A549 (cell line): ENCODE measurements around the gene PI4KB. TPM values are rescaled to one million over a fixed set of nuclear protein-coding genes. Genes with fewer than 3 reads are reported as not detected.

ENCODE experiments used
- ATAC-seq, 2 experiments: fragments of 200-7000 bp in 1 of 2; fragments of >200 bp in 1 of 2; cut with Nextera tagmentation in 1 of 2; cut with Tn5 transposase in 1 of 2; 3 replicates each; pipeline versions ENCODE4 v1.8.0 to v1.9.1; 2018 to 2020; ENCODE audit warnings: mild to moderate bottlenecking in 1 of 2, moderate library complexity in 1 of 2
- CTCF ChIA-PET: fragments of 300-600 bp; sonication (Branson Sonifier 250); formaldehyde crosslinking; extraction: SDS; loops from one replicate; lab custom pipeline; 2021; ENCODE audit warnings: antibody characterized with exemption, inconsistent platforms; lab: Yijun Ruan, JAX
- POLR2A ChIA-PET: fragments of 350-600 bp; formaldehyde crosslinking; extraction: SDS; loops from one replicate; lab custom pipeline; 2021; ENCODE audit warnings: antibody characterized with exemption, inconsistent platforms; lab: Yijun Ruan, JAX
- DNase-seq, 2 experiments: peaks; one replicate each; pipeline versions ENCODE4 v3.0.0 to v3.0.0-alpha.2; 2011 to 2016; ENCODE audit warnings: low read depth in 1 of 2, low spot score in 1 of 2
- FAIRE-seq: peaks from 2 replicates; lab custom pipeline; 2011; peaks lifted over from hg19 to GRCh38; lab: Jason Lieb, UNC
- H3K27ac ChIP-seq, 2 experiments: fragments of >200 bp; sonication (Bioruptor Twin); formaldehyde crosslinking; 3 replicates each; pipeline ENCODE4 v1.5.1; 2016 to 2017
- H3K4me1 ChIP-seq: fragments of >200 bp; sonication (Bioruptor Twin); formaldehyde crosslinking; 3 replicates; pipeline ENCODE4 v1.6.1; 2016
- H3K4me2 ChIP-seq: fragments of >200 bp; sonication (Bioruptor Twin); formaldehyde crosslinking; 3 replicates; pipeline ENCODE4 v1.6.1; 2016
- H3K4me3 ChIP-seq: fragments of >200 bp; sonication (Bioruptor Twin); formaldehyde crosslinking; 3 replicates; pipeline ENCODE4 v1.5.1; 2016
- H3K9me3 ChIP-seq: fragments of >200 bp; sonication (Bioruptor Twin); formaldehyde crosslinking; 3 replicates; pipeline ENCODE4 v1.6.1; 2016
- ATOH8 ChIP-seq: fragments of 250-450 bp; sonication (Bioruptor Pico); IDR thresholded peaks from 2 replicates; pipeline ENCODE4 v1.5.0; 2020; ENCODE audit warnings: low read depth, mild to moderate bottlenecking, moderate library complexity
- BCL3 ChIP-seq: fragments of >200 bp; sonication (Bioruptor Twin); formaldehyde crosslinking; IDR thresholded peaks from 3 replicates; pipeline ENCODE4 v1.6.1; 2016
- CBX2 ChIP-seq: fragments of 200-600 bp; sonication (generic); IDR thresholded peaks from 2 replicates; pipeline ENCODE4 v1.6.1; 2016; ENCODE audit warnings: low read depth, mild to moderate bottlenecking, borderline replicate concordance
- CEBPB ChIP-seq, 2 experiments: fragments of >200 bp in 1 of 2; sonication (Bioruptor Twin) in 1 of 2; formaldehyde crosslinking in 1 of 2; IDR thresholded peaks; 2 replicates each; pipeline ENCODE4 v1.6.1; 2012 to 2016
- CHD2 ChIP-seq: fragments of 150-350 bp; IDR thresholded peaks from 2 replicates; pipeline ENCODE4 v1.6.1; 2014; ENCODE audit warnings: low read length; ENCODE audit not compliant: partially characterized antibody
- CHD4 ChIP-seq: fragments of 200-600 bp; sonication (generic); IDR thresholded peaks from 2 replicates; pipeline ENCODE4 v1.6.1; 2016; ENCODE audit warnings: antibody characterized with exemption, mild to moderate bottlenecking, borderline replicate concordance
- ELK1 ChIP-seq: fragments of 150-350 bp; IDR thresholded peaks from 2 replicates; pipeline ENCODE4 v1.6.1; 2014; ENCODE audit warnings: low read depth, mild to moderate bottlenecking, low read length
- EP300 ChIP-seq, 2 experiments: fragments of >200 bp; sonication (Bioruptor Twin); formaldehyde crosslinking; IDR thresholded peaks; 2 replicates in 1 of 2; 3 replicates in 1 of 2; pipeline ENCODE4 v1.6.1; 2016 to 2017
- ESRRA ChIP-seq: fragments of 150-350 bp; IDR thresholded peaks from 2 replicates; pipeline ENCODE4 v1.6.1; 2014; ENCODE audit warnings: mild to moderate bottlenecking, low read length, borderline replicate concordance
- FOSL2 ChIP-seq, 2 experiments: fragments of 450-650 bp in 1 of 2; fragments of >200 bp in 1 of 2; sonication (Bioruptor Twin) in 1 of 2; formaldehyde crosslinking; IDR thresholded peaks; 2 replicates each; pipeline versions ENCODE4 v1.5.0 to v1.6.1; 2016 to 2020; ENCODE audit warnings: mild to moderate bottlenecking in 1 of 2, moderate library complexity in 1 of 2
- GATA3 ChIP-seq: IDR thresholded peaks from 2 replicates; pipeline ENCODE4 v1.6.1; 2012; ENCODE audit warnings: borderline replicate concordance
- HDAC2 ChIP-seq: fragments of 200-600 bp; sonication (generic); IDR thresholded peaks from 2 replicates; pipeline ENCODE4 v1.6.1; 2016
- HES2 ChIP-seq: fragments of >200 bp; sonication (Bioruptor Twin); formaldehyde crosslinking; IDR thresholded peaks from 2 replicates; pipeline ENCODE4 v1.6.1; 2016
- HOXA7 ChIP-seq: fragments of 250-450 bp; sonication (Bioruptor Pico); IDR thresholded peaks from 2 replicates; pipeline ENCODE4 v1.5.0; 2020; ENCODE audit warnings: mild to moderate bottlenecking, moderate library complexity
- HOXB5 ChIP-seq: fragments of 250-450 bp; sonication (Bioruptor Pico); IDR thresholded peaks from 2 replicates; pipeline ENCODE4 v1.5.0; 2020; ENCODE audit warnings: mild to moderate bottlenecking, moderate library complexity
- JUN ChIP-seq, 2 experiments: fragments of >200 bp; sonication (Bioruptor Twin); formaldehyde crosslinking; IDR thresholded peaks; 2 replicates in 1 of 2; 3 replicates in 1 of 2; pipeline ENCODE4 v1.6.1; 2016 to 2017
- JUNB ChIP-seq: fragments of >200 bp; sonication (Bioruptor Twin); formaldehyde crosslinking; IDR thresholded peaks from 2 replicates; pipeline ENCODE4 v1.6.1; 2016
- KDM5A ChIP-seq: fragments of 200-600 bp; sonication (generic); IDR thresholded peaks from 2 replicates; pipeline ENCODE4 v1.6.1; 2016; ENCODE audit warnings: antibody characterized with exemption, mild to moderate bottlenecking
- MAX ChIP-seq: IDR thresholded peaks from 2 replicates; pipeline ENCODE4 v1.6.1; 2012
- MAZ ChIP-seq: fragments of 150-350 bp; IDR thresholded peaks from 2 replicates; pipeline ENCODE4 v1.6.1; 2014; ENCODE audit warnings: antibody characterized with exemption, low read depth, low read length, borderline replicate concordance
- MYC ChIP-seq: IDR thresholded peaks from 2 replicates; pipeline ENCODE4 v1.6.1; 2012; ENCODE audit warnings: mild to moderate bottlenecking, inconsistent platforms, low read length, improper control_type of control experiment, borderline replicate concordance
- NFE2L2 ChIP-seq: fragments of 150-350 bp; conservative IDR thresholded peaks from 2 replicates; pipeline ENCODE4 v1.6.1; 2014; ENCODE audit warnings: low read length
- NPAS2 ChIP-seq: fragments of 250-450 bp; sonication (Bioruptor Pico); IDR thresholded peaks from 2 replicates; pipeline ENCODE4 v1.8.0; 2022; ENCODE audit warnings: mild to moderate bottlenecking, moderate library complexity, borderline replicate concordance
- NR3C1 ChIP-seq: fragments of >200 bp; sonication (Bioruptor Twin); formaldehyde crosslinking; IDR thresholded peaks from 3 replicates; pipeline ENCODE4 v1.6.1; 2017
- PBX3 ChIP-seq: IDR thresholded peaks from 2 replicates; pipeline ENCODE4 v1.6.1; 2012
- POLR2A ChIP-seq: IDR thresholded peaks from 2 replicates; pipeline ENCODE4 v1.6.1; 2012; ENCODE audit warnings: mild to moderate bottlenecking, low read length
- RAD21 ChIP-seq, 2 experiments: fragments of >200 bp in 1 of 2; sonication (Bioruptor Twin) in 1 of 2; formaldehyde crosslinking in 1 of 2; IDR thresholded peaks in 1 of 2; conservative IDR thresholded peaks in 1 of 2; 2 replicates in 1 of 2; 3 replicates in 1 of 2; pipeline ENCODE4 v1.6.1; 2012 to 2018; ENCODE audit warnings: inconsistent platforms in 1 of 2
- RCOR1 ChIP-seq: fragments of 150-350 bp; IDR thresholded peaks from 2 replicates; pipeline ENCODE4 v1.6.1; 2014; ENCODE audit warnings: antibody characterized with exemption, low read length, low read depth
- RFX5 ChIP-seq: fragments of 450-650 bp; IDR thresholded peaks from 2 replicates; pipeline ENCODE4 v1.7.1; 2014; ENCODE audit warnings: antibody characterized with exemption, mild to moderate bottlenecking, moderate library complexity
- SMC3 ChIP-seq: fragments of >200 bp; sonication (Bioruptor Twin); formaldehyde crosslinking; IDR thresholded peaks from 3 replicates; pipeline ENCODE4 v1.6.1; 2018; ENCODE audit warnings: inconsistent platforms
- TP53 ChIP-seq: fragments of 250-450 bp; sonication (Bioruptor Pico); IDR thresholded peaks from 2 replicates; pipeline ENCODE4 v1.5.0; 2021; ENCODE audit warnings: mild to moderate bottlenecking, moderate library complexity
- ZC3H11A ChIP-seq: fragments of 450-650 bp; IDR thresholded peaks from 2 replicates; pipeline ENCODE4 v1.6.1; 2014; ENCODE audit warnings: antibody characterized with exemption, mild to moderate bottlenecking
- ZFP36 ChIP-seq: fragments of 450-650 bp; IDR thresholded peaks from 2 replicates; pipeline ENCODE4 v1.6.1; 2014; ENCODE audit warnings: borderline replicate concordance; ENCODE audit not compliant: partially characterized antibody
- WGBS: methylation state at CpG from one replicate; pipeline ENCODE4 v1.1.6; 2017; ENCODE audit errors: missing lambda C conversion rate; 5-methylcytosine and 5-hydroxymethylcytosine counted together
- polyA plus RNA-seq, 4 experiments: library from polyadenylated mRNA; depleted of rRNA in 3 of 4; stranded (reverse); fragments of >200 nt; fragmentation: RNase III in 1 of 4; extraction: RNeasy Plus Mini Kit Qiagen cat#74134 plus additional on column Dnase treatment in 1 of 4; gene quantifications; 2 replicates in 3 of 4; 3 replicates in 1 of 4; pipeline ENCODE4 v1.2.3, GENCODE V29; 2011 to 2017

Gene PI4KB
- polyA plus RNA-seq, 2 of the 4 experiments (the other 2 are of a cell fraction), result 26.8 to 34.4 TPM

GRCh38 chr1:151312411-151312810 is 14.8 kb downstream of the PI4KB start:
- peaks cover 44% of the 10 kb centered on the region for H3K4me1 ChIP-seq
- WGBS, result 89% methylated on average over 4 of the region's 4 CpGs
- POLR2A ChIA-PET, result interaction anchor here (1.6 kb wide), 1 partner anchor 31 kb away, joined by 3 read pairs; the partner anchor contains the start of gene ZNF687

GRCh38 chr1:151311589-151312331 is 15.5 kb downstream of the PI4KB start:
- peak overlapping the region; percentile 64 to 81 for H3K27ac ChIP-seq
- no peak for TF ChIP-seq CBX2
- 0 out of 3 replicates have a peak, but pooled peaks have one; percentile 47 for TF ChIP-seq BCL3
- TF ChIP-seq PBX3, result peak; percentile 90
- TF ChIP-seq CHD4, result no peak
- TF ChIP-seq NPAS2 (CRISPR knock-in tag), result no peak
- no peak for TF ChIP-seq CHD2
- TF ChIP-seq NR3C1, result no peak
- no peak for TF ChIP-seq HOXB5 (CRISPR knock-in tag)
- peak; percentile 91 to 97 for TF ChIP-seq CEBPB (IDR thresholded peaks at IDR 0.05)
- TF ChIP-seq MYC, result no peak; the same call in 1 of the 2 replicates
- no peak for TF ChIP-seq ATOH8 (CRISPR knock-in tag)
- TF ChIP-seq ESRRA, result no peak
- no peak for TF ChIP-seq ZC3H11A
- no peak for TF ChIP-seq HOXA7
- TF ChIP-seq RAD21 (conservative IDR thresholded peaks at IDR 0.05 in 1 of 2, IDR thresholded peaks at IDR 0.05 in 1 of 2), result no peak
- no peak for TF ChIP-seq POLR2A
- no peak for TF ChIP-seq MAZ
- no peak for TF ChIP-seq SMC3
- TF ChIP-seq JUN (IDR thresholded peaks at IDR 0.05), result peak; percentile 71 to 75; a peak in 3 of 5 replicates
- peak; percentile 81; the same call in 1 of the 2 replicates for TF ChIP-seq GATA3
- no peak for TF ChIP-seq ZFP36
- TF ChIP-seq HES2, result no peak
- TF ChIP-seq RCOR1, result no peak
- TF ChIP-seq KDM5A, result no peak
- TF ChIP-seq FOSL2 (IDR thresholded peaks at IDR 0.05), result peak; percentile 98
- peak; percentile 99 for TF ChIP-seq FOSL2 (CRISPR knock-in tag; IDR thresholded peaks at IDR 0.05)
- peak; percentile 83 for TF ChIP-seq MAX
- no peak for TF ChIP-seq ELK1
- TF ChIP-seq JUNB, result peak; percentile 97
- TF ChIP-seq, all 56 proteins: peak for 8
- 31% methylated on average over 7 of the region's 7 CpGs for WGBS
- FAIRE-seq, result peak; percentile 7
- no peak overlapping the region for H3K4me3 ChIP-seq
- ATAC-seq, result peak; percentile 99 to 100
- peak; percentile 93 to 99 for DNase-seq
- peak overlapping the region; percentile 69 for H3K4me2 ChIP-seq
- no peaks in the 10 kb centered on the region for H3K9me3 ChIP-seq
- ChIA-PET CTCF (interaction anchor here (0.9 to 42.1 kb wide), 12 partner anchors 10 to 62 kb away, joined by 3 to 831 read pairs (median 4); no protein-coding TSS in a partner anchor), POLR2A (interaction anchor here (0.6 to 2.7 kb wide), 7 partner anchors 10 to 89 kb away, joined by 3 to 13 read pairs (median 4); partner anchors contain the start of genes PI4KB, PSMB4 and ZNF687)
- H3K4me1 ChIP-seq, result peaks cover 44% of the 10 kb centered on the region

More at GRCh38 chr1:151312411-151312810, 14.8 kb downstream of the PI4KB start:
- ATAC-seq, result no peak
- no peak for FAIRE-seq
- H3K4me2 ChIP-seq, result peak overlapping the region; percentile 69; the same call in 2 of the 3 replicates
- CTCF ChIA-PET, result interaction anchor here (1.2 to 42.1 kb wide), 7 partner anchors 12 to 62 kb away, joined by 3 to 831 read pairs (median 7); no protein-coding TSS in a partner anchor
- no peaks in the 10 kb centered on the region for H3K9me3 ChIP-seq
- DNase-seq, result no peak
- TF ChIP-seq RFX5 (no peak), GATA3 (no peak), TP53 (CRISPR knock-in tag) (no peak), MAX (no peak), NFE2L2 (no peak), HDAC2 (no peak), EP300 (IDR thresholded peaks at IDR 0.05) (no peak)
- no peak overlapping the region for H3K4me3 ChIP-seq
- peak overlapping the region; percentile 64 to 81; a peak in 5 of 6 replicates for H3K27ac ChIP-seq
